Tibial nerve (tissue), 4 donors: Measurements from ENCODE around the gene GFRA3.
A peak's percentile ranks its signal among the peaks of the same experiment; 100 is the strongest.

Experiments
- CTCF ChIP-seq, 5 experiments: fragments of 200-600 bp in 3 of 5; fragments of 450-650 bp in 2 of 5; sonication (generic) in 3 of 5; IDR thresholded peaks; one replicate each; pipeline ENCODE4 v1.5.1; 2016 to 2019; ENCODE audit warnings: antibody characterized with exemption in 5 of 5, mild to moderate bottlenecking in 3 of 5, moderate library complexity in 2 of 5
- EP300 ChIP-seq, 2 donors: sonication (generic); formaldehyde crosslinking; IDR thresholded peaks; one replicate each; pipeline ENCODE4 v1.6.1; 2017; ENCODE audit warnings: antibody characterized with exemption in 2 of 2, mild to moderate bottlenecking in 1 of 2
- POLR2A ChIP-seq, 2 donors: fragments of 450-650 bp; IDR thresholded peaks; one replicate each; pipeline ENCODE4 v1.6.1; 2017; ENCODE audit warnings: antibody characterized with exemption in 2 of 2, mild to moderate bottlenecking in 2 of 2, moderate library complexity in 2 of 2

- TF ChIP-seq CTCF (IDR thresholded peaks at IDR 0.05) (no peak), POLR2A (IDR thresholded peaks at IDR 0.05) (peak in 1 of 2 donors; percentile 63), EP300 (IDR thresholded peaks at IDR 0.05) (peak; percentile 58 to 87)
These were observed 61.0 kb downstream of the GFRA3 start, which contains the start of gene CDC23 for GRCh38 chr5:138213161-138214029.
